ENCODE results near the gene ZNF536.

ZNF536 gene

DNA sequence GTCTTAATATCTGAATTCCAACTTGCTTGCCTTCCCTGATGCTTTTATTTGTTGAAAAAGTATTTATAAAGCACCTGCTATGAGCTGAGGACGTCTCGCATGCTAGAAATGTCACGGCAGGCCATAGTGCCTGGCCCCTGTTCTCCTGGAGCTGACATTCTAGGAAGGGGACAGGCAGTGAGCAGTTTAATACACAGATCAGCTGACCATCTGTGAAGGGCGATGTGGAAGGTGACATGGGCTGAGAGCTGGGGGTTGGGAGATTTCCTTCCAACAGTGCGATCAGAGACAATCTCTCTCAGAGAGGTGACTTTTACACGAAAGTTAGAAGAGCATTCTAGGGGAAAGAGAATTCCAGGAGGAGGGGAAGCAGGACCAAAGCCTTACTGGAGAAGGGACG is 153.2 kb downstream of the ZNF536 start:
- TF ChIP-seq, protein P1, sequence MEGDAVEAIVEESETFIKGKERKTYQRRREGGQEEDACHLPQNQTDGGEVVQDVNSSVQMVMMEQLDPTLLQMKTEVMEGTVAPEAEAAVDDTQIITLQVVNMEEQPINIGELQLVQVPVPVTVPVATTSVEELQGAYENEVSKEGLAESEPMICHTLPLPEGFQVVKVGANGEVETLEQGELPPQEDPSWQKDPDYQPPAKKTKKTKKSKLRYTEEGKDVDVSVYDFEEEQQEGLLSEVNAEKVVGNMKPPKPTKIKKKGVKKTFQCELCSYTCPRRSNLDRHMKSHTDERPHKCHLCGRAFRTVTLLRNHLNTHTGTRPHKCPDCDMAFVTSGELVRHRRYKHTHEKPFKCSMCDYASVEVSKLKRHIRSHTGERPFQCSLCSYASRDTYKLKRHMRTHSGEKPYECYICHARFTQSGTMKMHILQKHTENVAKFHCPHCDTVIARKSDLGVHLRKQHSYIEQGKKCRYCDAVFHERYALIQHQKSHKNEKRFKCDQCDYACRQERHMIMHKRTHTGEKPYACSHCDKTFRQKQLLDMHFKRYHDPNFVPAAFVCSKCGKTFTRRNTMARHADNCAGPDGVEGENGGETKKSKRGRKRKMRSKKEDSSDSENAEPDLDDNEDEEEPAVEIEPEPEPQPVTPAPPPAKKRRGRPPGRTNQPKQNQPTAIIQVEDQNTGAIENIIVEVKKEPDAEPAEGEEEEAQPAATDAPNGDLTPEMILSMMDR (IDR thresholded peaks at IDR 0.05; ENCODE audit: insufficient read depth, low read depth, low read length, missing control alignments): no peak
- no peak overlapping the region for H3K4me3 ChIP-seq (ENCODE audit: low read depth, low read length)
- DNase-seq (ENCODE audit: low read depth): no peak

GRCh38 chr19:30528919-30529318 is 156.7 kb downstream of the ZNF536 start:
- TF ChIP-seq, protein P1 (IDR thresholded peaks at IDR 0.05; ENCODE audit: insufficient read depth, low read depth, low read length, missing control alignments): no peak
- DNase-seq (ENCODE audit: low read depth): no peak
- H3K4me3 ChIP-seq (ENCODE audit: low read depth, low read length): no peak overlapping the region

GRCh38 chr19:30529876-30530275 is 157.7 kb downstream of the ZNF536 start:
- DNase-seq (ENCODE audit: low read depth): no peak
- TF ChIP-seq, protein P1 (IDR thresholded peaks at IDR 0.05; ENCODE audit: insufficient read depth, low read depth, low read length, missing control alignments): no peak
- no peak overlapping the region for H3K4me3 ChIP-seq (ENCODE audit: low read depth, low read length)

DNA sequence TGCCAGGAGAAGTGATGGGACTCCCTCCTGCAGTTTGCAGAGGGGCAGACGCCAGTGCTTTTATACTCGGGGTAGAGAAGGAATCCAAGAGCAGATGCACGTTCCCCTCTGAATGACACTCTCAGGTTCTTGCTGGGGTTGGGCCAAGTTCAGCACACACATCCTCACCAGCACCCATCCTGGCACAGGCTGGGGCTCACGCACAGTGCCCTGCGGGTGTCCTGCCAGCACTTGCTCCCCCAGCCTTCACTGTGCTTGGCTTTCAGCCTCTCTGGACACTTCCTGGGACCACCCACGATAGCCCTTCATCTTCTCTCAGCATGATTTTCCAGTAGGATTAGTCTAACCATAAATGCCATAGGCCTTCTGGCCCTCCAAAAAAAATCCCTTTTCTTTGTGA is 158.6 kb downstream of the ZNF536 start:
- H3K4me3 ChIP-seq (ENCODE audit: low read depth, low read length): no peak overlapping the region
- TF ChIP-seq, protein P1 (IDR thresholded peaks at IDR 0.05; ENCODE audit: insufficient read depth, low read depth, low read length, missing control alignments): no peak
- DNase-seq (ENCODE audit: low read depth): no peak

DNA sequence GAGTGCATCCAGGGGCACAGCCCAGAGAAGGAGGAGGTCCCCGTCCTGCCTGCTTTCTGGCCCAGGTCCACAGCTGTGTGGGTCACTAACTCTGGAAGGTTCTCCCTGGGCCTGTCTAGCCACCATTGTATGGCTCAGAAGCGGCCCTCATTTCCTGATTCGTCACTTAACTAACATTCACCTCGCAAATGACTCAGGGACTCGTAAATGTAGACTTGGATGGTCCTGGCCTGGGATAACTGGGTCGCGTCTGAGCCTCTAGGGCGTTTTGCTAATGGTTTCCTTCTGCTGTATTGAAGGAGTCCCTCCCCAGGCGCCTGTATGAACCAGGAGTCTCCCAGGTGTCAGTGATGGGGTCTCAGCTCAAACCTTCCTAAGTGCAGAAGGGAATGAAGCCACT is 162.8 kb downstream of the ZNF536 start:
- H3K4me3 ChIP-seq (ENCODE audit: low read depth, low read length): no peak overlapping the region
- DNase-seq (ENCODE audit: low read depth): no peak
- TF ChIP-seq, protein P1 (IDR thresholded peaks at IDR 0.05; ENCODE audit: insufficient read depth, low read depth, low read length, missing control alignments): no peak

GRCh38 chr19:30536975-30537374 is 164.8 kb downstream of the ZNF536 start:
- TF ChIP-seq, protein P1 (IDR thresholded peaks at IDR 0.05; ENCODE audit: insufficient read depth, low read depth, low read length, missing control alignments): no peak
- DNase-seq (ENCODE audit: low read depth): no peak
- H3K4me3 ChIP-seq (ENCODE audit: low read depth, low read length): no peak overlapping the region

DNA sequence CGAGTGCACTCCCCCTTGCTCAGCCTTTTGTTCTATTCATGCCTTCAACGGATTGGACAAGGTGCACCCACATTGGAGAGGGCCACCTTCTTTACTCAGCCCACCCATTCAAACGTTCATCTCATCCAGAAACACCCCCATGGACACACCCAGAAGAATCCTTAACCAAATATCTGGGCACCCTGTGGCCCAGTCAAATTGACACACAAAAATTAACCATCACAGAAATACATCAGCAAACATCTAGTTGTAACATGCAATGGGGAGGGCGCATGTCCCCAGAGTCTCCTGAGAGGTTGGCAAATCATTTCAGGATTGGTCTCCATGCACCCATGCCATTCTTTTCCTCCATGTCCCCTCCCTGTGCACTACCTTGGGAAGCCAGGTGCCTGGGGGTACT is 167.1 kb downstream of the ZNF536 start:
- TF ChIP-seq, protein P1 (IDR thresholded peaks at IDR 0.05; ENCODE audit: insufficient read depth, low read depth, low read length, missing control alignments): no peak
- H3K4me3 ChIP-seq (ENCODE audit: low read depth, low read length): no peak overlapping the region
- no peak for DNase-seq (ENCODE audit: low read depth)
